GM21786 (cell line): Measurements from ENCODE around the gene PCYOX1L.

ENCODE experiments used
- ATAC-seq: cut with Tn5 transposase; IDR thresholded peaks from one replicate; pipeline ENCODE4 v1.9.1; 2021; ENCODE audit not compliant: unreplicated experiment

Gene PCYOX1L

GRCh38 chr5:149357370-149358293 is at the start of gene PCYOX1L:
Gene PCYOX1L (plus strand): TSS chr5:149358046. CDS start chr5:149358069, 23 bp downstream.
- peak; percentile 99 for ATAC-seq

- ATAC-seq: no peak
Observed at GRCh38 chr5:149309354-149309753, 48.5 kb upstream of the PCYOX1L start.

- no peak for ATAC-seq
Observed at GRCh38 chr5:149310488-149310887, 47.4 kb upstream of the PCYOX1L start.

GRCh38 chr5:149310947-149311658 is 46.7 kb upstream of the PCYOX1L start:
- ATAC-seq: no peak

- no peak for ATAC-seq
Observed at GRCh38 chr5:149313151-149313841, 44.5 kb upstream of the PCYOX1L start.

GRCh38 chr5:149314571-149315111 is 43.2 kb upstream of the PCYOX1L start:
- ATAC-seq: no peak

- ATAC-seq: no peak
Observed at GRCh38 chr5:149315753-149316152, 42.1 kb upstream of the PCYOX1L start.

- peak; percentile 73 for ATAC-seq
Observed at GRCh38 chr5:149317281-149318048, 40.4 kb upstream of the PCYOX1L start.

- no peak for ATAC-seq
Observed at GRCh38 chr5:149319174-149319573, 38.7 kb upstream of the PCYOX1L start.

- ATAC-seq: no peak
Observed at GRCh38 chr5:149320791-149321330, 37.0 kb upstream of the PCYOX1L start.

- ATAC-seq: no peak
Observed at GRCh38 chr5:149322518-149322917, 35.3 kb upstream of the PCYOX1L start.

GRCh38 chr5:149323210-149323609 is 34.6 kb upstream of the PCYOX1L start:
- ATAC-seq: no peak

GRCh38 chr5:149323621-149324205 is 34.1 kb upstream of the PCYOX1L start:
- ATAC-seq: no peak

GRCh38 chr5:149324641-149325040 is 33.2 kb upstream of the PCYOX1L start:
- ATAC-seq: no peak

- no peak for ATAC-seq
Observed at GRCh38 chr5:149325166-149325735, 32.6 kb upstream of the PCYOX1L start.

GRCh38 chr5:149325894-149326293 is 32.0 kb upstream of the PCYOX1L start:
- no peak for ATAC-seq

GRCh38 chr5:149326611-149327010 is 31.2 kb upstream of the PCYOX1L start:
- ATAC-seq: no peak

- ATAC-seq: no peak
Observed at GRCh38 chr5:149328177-149328576, 29.7 kb upstream of the PCYOX1L start.

- no peak for ATAC-seq
Observed at GRCh38 chr5:149333711-149334443, 24.0 kb upstream of the PCYOX1L start.
